Subcutaneous adipose tissue (tissue), 4 donors: ENCODE data around the gene LMX1A. TPM values are rescaled to one million over a fixed set of nuclear protein-coding genes. Genes with fewer than 3 reads are reported as not detected.

Source experiments
- total RNA-seq, 4 donors: library from RNA; depleted of rRNA; stranded (reverse); fragments of >200 nt; gene quantifications; one replicate each; pipeline ENCODE4 v1.1.0, GENCODE V29; 2016
- TF ChIP-seq, protein P1 (sequence below): fragments of 450-650 bp; IDR thresholded peaks from one replicate; pipeline ENCODE4 v1.5.1; 2016; ENCODE audit warnings: low read depth, mild to moderate bottlenecking, control low read depth, antibody characterized with exemption, moderate library complexity

LMX1A gene
- total RNA-seq, 4 donors from 2014 or later: 0.33 to 1.5 (median 0.63) TPM

GRCh38 chr1:165228111-165228655, 128.3 kb downstream of the LMX1A start:
- TF ChIP-seq, protein P1, sequence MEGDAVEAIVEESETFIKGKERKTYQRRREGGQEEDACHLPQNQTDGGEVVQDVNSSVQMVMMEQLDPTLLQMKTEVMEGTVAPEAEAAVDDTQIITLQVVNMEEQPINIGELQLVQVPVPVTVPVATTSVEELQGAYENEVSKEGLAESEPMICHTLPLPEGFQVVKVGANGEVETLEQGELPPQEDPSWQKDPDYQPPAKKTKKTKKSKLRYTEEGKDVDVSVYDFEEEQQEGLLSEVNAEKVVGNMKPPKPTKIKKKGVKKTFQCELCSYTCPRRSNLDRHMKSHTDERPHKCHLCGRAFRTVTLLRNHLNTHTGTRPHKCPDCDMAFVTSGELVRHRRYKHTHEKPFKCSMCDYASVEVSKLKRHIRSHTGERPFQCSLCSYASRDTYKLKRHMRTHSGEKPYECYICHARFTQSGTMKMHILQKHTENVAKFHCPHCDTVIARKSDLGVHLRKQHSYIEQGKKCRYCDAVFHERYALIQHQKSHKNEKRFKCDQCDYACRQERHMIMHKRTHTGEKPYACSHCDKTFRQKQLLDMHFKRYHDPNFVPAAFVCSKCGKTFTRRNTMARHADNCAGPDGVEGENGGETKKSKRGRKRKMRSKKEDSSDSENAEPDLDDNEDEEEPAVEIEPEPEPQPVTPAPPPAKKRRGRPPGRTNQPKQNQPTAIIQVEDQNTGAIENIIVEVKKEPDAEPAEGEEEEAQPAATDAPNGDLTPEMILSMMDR: no peak

DNA sequence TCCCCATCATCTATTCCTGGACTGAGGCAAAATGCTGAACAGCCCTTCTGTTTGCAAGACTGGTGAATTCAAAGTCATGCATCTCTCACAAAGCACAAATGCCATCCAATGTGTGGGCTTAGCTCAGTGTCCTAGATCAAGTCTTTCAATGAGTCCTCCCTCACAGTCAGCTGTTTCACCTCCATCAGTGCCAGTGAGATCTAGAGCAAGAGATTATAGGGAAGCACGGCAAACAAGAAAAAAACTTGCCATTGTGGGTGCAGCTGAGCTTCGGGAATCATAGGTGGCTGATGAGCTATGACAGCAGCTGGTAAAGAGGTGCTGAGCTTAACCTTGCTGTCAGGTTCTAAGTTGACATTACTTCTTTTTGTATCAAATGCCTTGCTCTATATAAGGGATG, 130.2 kb downstream of the LMX1A start:
- TF ChIP-seq, protein P1: no peak

DNA sequence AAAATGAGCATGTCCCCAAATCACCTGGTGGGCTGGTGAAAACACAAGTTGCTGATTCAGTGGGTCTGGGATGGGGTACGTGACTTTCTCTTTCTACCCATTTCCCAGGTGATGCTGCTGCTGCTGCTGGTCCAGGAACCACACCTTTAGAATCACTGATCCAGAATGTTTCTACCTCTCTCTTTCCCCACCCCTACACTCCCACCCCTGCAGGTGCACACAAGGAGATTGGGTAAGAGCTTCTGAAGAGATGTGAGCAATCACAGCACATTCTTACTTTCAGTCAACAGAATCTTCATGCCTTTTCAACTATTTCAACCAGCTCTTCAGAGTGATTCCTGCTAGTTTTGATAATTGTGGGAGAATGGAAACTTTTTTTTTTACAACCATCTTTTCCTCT, 130.9 kb downstream of the LMX1A start:
- TF ChIP-seq, protein P1: no peak

DNA sequence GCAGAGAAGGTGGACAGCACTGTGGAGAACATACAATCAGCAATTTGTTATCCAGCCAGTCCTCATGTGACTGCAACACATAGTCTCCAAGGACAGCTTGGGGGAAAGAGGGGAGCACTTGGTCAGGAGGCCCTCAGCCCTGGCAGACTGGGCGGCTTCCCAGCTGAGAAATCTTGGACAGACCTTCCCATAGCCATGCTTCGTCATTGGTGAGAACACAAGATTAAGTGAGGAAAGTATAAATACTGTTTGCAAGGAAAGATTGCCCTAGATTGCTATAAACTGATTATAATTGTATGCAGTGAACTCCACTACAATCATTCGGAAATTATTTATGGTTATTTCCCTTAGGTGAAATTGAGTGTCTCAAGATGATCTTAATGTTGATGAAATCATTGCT, 131.5 kb downstream of the LMX1A start:
- TF ChIP-seq, protein P1: no peak

- TF ChIP-seq, protein P1: no peak
These were observed 132.0 kb downstream of the LMX1A start for GRCh38 chr1:165224504-165224903.

GRCh38 chr1:165222580-165222979, 133.9 kb downstream of the LMX1A start:
- TF ChIP-seq, protein P1: no peak

DNA sequence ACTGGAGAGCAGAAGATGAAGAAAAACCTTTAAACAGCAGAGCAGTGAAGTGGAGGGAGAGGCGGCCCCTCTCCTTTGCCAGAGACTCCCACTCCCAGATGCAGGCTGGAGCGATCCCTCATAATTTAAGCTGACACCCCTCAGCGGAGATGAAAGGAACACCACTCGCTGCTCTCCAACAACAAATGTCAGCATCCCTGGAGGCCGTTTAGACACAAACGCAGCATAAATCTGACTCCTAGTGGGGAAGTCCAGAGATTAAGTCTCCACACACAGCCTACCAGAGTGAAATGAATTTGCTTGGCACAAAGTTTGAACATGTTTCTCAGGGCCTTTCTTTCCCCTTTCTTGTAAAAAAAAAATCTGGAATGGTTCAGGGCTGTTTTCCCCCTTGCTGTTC, 137.8 kb downstream of the LMX1A start:
- TF ChIP-seq, protein P1: no peak

GRCh38 chr1:165217958-165218357, 138.6 kb downstream of the LMX1A start:
- TF ChIP-seq, protein P1: no peak
